Measurements from ENCODE around the gene GPM6B.

Gene GPM6B

DNA sequence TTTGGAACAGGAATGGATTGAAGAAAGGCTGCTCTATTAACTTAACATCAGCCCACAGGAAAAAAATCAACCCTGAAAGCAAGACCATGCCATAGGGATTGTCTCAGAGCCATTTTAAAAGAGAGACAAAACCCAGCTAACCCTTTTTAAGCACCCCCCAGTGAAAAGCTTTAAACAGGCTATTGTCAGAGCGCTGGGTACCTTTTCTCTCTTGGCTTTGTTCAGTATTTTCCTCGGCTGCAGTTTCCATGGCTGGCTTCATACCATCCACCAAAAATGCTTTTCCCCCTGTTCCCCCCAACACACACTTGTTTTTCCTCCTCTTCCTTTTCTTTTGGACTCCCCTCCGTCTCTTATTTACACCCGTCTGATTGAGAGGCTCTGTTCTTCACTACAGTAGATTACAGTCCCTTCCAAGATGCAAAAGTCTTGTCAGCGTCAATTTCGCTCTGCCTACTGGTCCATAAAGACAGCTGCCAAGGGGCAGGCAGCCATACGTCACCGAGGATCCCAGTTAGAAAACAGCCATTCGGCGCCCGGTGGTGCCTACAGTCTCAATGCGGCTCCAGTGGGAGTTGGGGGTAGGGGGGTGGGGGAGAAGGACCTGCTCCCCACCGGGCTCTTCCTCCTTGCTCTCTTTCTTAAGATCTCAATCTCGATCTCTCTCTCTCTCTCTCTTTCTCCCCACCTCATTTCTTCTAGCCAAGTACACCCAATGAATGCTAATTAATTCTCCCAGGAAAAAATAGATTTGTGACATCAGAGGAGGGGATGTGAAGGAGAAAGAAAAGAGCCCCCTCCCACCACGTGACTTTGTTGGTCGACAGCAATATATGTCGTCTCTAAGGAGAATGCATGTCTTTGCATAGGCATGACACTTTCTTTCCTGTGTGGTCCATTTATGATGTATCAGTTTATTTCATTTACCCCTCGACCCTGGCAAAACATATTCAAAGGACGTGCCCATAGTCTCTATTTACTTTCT lies at the start of gene GPM6B:
Gene GPM6B, minus strand, starts transcription at position 451 of the 985 bp plus-strand sequence. Its CDS starts 189 bp downstream, at position 262.
- DNase-seq = no peak

DNA sequence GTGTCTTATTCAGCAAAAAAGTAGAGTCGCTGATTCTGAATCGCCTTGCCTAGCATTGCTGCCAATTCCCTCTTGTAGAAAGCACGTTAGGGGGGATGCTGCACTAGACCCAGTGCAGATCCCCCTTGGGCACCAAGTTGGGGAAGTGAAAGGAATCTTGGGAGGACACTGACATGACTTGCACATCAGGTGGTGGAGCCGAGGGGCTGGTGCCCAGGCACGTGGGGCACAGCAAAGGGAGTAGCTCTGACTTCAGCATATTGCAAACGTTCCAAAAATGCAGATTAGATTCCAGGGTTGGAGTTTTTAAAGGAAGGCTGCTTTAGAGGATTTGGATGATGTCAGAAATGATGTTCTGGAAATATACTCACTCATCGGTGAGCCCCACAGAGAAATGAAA lies 47.4 kb upstream of the GPM6B start:
- no peak for DNase-seq

GRCh38 chrX:13863324-13863723 lies 46.4 kb upstream of the GPM6B start:
- no peak for DNase-seq

GRCh38 chrX:13859724-13860123 lies 42.8 kb upstream of the GPM6B start:
- no peak for DNase-seq

- DNase-seq = no peak
Observed at GRCh38 chrX:13857804-13858203, 40.9 kb upstream of the GPM6B start.

DNA sequence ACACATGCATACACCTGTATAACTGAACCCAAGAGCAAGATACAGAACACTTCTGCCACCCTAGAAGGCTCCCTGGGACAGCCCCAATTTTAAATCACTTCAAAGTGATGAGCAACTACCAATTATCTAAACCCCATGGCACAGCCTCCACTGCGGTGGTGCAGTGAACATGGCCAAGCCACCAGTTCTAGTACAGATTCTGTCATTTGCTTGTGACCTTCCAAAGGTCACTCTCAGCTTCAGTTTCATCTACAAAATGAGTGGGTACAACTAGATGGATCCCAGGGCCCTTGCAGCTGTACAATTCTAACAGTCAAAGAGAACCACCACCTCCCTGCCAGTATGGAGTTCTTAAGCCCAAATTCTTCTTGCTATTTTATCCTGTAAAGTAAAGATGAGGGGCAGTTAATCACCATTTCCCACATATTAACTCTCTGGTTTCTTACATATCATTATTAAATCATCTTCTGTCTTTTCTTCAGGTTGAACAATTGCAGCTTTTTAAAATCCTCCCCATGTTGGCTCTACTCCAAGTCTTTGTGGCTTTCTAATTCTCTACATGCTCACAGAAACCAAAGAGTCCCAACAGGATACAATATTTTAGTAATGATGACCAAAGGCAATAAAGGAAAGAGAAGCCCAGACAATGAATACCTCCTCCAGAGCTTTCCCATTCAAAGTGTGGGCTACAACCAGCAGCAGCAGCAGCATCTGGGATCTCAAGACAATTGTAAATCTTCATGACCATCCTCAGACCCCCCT lies 39.0 kb upstream of the GPM6B start:
- DNase-seq = no peak

DNA sequence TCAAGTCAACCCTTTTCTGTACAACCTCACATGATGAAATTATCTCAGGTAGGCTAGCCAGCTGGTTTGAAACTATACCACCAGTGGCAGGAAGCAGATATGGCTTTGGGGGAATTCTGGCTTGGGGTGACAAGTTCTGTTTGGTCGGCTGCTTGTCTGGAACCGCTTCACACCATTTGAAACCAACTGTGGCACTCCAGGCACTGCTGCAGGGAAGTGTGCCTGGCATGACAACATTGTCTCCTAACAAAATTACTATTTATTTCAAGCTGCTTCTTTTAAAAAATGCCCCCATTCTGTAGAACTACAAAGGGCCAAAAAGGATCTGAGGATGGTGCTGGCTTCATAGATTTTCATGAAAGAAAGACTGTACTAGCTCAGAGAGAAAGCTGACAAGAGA lies 37.1 kb upstream of the GPM6B start:
- DNase-seq = no peak

DNA sequence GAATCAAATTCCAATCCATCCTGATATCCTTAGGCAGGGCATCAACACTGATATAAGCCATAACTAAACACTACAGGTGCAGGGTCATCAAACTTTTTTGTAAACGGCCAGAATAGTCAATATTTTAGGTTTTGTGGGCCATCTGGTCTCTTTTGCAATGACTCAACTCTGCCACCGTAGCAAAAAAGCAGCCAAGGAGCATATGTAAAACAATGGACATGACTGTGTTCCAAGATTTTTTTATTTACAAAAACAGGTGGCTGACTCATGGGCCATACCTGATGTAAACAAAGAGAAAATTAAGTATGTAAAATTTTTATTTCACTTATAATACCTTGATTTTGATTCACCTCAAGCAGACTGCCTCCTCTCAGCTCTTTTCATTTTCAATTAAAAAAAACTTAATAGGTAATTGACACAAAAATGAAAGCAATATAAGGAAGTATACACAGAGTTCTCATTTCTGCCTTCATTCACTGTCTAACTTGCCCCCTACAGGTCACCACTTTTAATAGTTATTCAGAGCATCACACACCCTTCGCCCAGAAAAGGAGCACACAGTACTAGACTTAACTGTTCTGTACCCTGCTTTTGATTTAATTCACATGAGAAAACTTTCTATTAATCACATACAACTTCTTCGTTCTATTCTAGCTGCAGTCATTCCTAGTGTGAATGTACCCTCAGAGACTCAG lies 35.3 kb upstream of the GPM6B start:
- no peak for DNase-seq

- no peak for DNase-seq
Observed at GRCh38 chrX:13845721-13846378, 29.0 kb upstream of the GPM6B start.

DNA sequence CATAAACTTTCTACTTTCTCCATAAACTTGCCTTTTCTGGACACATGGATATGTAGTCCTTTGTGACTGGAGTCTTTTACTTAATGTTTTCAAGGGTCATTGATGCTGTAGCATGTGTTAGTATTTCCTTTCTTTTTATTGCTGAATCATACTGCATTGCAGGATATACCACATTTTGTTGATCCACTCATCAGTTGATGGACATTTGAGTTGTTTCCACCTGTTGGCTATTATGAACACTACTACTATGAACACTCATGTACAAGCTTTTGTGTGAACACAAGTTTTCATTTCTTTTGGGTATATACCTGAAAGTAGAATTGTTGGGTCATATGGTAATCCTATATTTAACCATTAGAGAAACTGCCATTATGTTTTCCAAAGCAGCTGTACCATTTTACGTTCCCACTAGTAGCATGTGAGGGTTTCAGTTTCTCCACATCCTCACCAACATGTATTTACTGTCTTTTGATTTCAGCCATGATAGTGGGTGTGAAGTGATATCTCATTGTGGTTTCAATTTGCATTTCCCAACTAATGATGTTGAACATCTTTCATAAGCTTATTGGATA lies 26.3 kb upstream of the GPM6B start:
- no peak for DNase-seq

DNA sequence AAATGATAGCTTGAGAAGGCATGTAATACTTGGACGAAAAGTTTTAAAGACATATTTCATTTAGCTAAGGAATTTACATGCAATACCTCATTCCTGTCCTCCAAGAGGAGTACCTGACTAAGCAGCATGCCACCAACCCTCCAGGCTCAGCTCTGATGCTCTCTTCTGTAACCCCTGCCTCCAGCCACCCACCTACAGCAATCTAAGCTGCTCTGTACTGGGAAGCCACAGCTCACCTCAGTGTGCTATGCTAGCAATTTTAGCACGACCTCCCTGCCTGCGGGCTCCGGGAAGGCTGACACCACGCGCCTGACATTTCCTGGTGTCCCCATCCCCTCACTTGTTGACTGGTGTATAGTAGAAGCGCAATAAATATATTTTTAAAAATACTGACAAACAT lies 23.2 kb upstream of the GPM6B start:
- no peak for DNase-seq

DNA sequence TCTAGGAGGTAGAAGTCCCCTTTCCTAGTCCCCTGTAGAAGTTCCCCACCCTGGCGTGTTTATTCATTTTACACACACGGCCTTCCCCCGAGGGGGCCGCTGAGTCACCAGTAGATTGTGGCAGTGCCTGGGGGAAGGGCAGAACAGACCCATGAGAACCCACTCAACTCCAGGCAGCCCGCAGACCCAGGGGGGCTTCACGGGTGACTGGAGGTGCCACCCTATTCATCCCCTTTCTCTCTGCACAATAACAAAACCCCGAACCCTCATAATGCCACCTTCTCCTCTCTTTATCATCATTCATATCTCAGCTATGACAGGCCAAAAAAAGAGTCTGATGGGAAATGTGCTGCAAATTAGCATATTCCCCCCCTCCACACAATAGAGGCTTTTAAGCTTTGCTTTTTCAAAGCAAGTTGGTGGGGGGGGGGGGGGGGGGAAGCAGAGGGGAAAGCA lies 20.4 kb upstream of the GPM6B start:
- DNase-seq = no peak

DNA sequence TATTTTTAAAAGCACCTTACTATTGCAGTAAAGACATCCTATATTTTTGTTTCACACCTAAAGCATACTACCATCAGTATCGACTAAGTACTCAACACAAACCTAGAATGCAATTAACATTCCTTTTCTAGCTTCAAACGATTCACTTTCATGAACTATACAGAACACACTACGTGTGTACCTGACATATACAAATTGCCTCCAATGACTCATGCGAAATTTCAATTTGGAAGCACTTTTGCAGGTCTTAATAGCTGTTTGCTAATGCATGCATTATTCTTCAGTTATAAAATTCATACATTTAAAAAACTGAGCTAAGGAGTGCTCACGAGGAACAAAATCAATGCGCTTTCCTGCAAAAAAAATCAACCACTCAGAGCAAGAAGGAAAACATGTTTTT lies 19.7 kb upstream of the GPM6B start:
- DNase-seq = no peak

GRCh38 chrX:13835825-13836224 lies 18.9 kb upstream of the GPM6B start:
- DNase-seq = no peak

- DNase-seq = no peak
Observed at GRCh38 chrX:13834355-13834754, 17.5 kb upstream of the GPM6B start.

DNA sequence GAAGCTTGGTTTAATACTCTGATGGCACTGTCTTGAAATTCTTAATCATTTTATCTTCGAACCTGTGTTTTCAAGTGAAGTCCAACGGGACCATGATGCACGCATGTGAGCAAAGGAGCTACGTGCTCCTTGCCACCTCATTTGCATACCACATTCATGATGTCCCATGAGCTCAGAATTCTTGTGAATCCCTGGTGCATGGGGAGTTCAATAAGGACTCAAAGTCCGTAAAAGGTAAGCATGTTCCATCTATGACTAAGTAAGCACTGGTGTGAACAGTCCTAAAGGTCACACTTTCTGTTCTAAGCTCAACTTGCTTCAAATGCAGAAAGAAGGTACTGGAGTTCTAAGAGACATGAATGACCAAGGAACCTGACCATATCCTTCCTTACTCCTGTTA lies 13.1 kb upstream of the GPM6B start:
- DNase-seq = no peak

DNA sequence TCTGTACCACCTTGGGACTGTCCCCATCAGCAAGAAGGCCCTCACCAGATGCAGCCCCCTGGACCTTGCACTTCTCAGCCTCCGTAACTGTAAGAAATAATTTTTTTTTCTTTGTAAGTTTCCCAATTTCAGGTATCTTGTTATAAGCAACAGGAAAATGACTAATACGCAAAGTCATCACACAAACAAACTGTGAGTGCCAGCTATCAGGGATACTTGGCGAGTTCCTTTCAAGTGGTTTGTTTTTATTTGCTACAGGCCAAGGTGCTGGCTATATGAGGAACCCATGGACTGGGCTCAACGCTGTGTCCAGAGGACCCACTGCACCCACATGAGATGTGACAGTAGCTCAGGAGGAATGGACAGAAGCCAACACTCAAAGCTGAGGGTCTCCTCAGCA lies 11.5 kb upstream of the GPM6B start:
- no peak for DNase-seq

DNA sequence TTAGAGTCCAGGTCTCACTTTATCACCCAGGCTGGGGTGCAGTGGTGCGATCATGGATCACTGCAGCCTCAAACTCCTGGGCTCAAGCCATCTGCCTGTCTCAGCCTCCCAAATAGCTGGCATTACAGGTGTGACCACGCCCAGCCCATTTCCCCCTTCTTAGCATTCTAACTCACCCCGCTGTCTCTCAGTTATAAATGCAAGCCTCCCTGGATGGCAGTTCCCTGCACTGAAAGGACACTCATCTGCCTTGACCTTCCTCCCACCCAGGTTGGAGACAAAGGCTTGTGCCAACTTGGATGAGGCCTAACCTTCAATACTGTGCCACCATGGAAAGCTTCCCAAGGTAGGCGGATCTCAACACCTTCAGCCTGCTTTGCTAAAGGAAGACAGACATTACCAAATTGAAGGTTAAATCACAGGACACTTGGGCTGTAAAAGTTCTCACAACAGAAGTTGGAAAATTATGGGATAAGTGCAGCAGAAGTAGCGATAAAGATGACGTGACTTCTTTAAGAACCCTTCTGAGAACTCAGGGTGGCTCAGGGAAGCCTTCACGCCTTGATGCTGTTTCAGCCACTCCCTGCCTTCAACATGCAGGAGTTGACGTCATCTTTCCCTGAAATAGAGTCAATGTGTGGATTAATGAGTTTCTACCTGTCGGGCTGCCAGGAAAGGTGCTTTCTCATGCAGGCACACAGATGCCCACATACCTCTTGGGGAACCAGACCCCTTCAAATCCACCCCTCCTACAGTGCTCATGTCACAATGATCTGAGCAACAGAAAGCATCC lies 10.6 kb upstream of the GPM6B start:
- DNase-seq = no peak

- no peak for DNase-seq
Observed at GRCh38 chrX:13826770-13827169, 9.9 kb upstream of the GPM6B start.

- DNase-seq = no peak
Observed at GRCh38 chrX:13825178-13825762, 8.4 kb upstream of the GPM6B start.

GRCh38 chrX:13824746-13825145 lies 7.9 kb upstream of the GPM6B start:
- DNase-seq = no peak

Data from stimulated activated CD4-positive, alpha-beta T cell treated with anti-CD3 and anti-CD28 coated beads, Interleukin-15, amount 100 ng/mL, for 24 hours (primary cell).